Measurements from ENCODE around the gene KIAA0825. TPM values are rescaled to one million over a fixed set of nuclear protein-coding genes. Genes with fewer than 3 reads are reported as not detected.

KIAA0825 gene
- total RNA-seq, 3 donors from 2014 or later (not counting 1 experiment from before 2014, with no cell fraction given) = 2.4 to 5.0 (median 4.8) TPM

DNA sequence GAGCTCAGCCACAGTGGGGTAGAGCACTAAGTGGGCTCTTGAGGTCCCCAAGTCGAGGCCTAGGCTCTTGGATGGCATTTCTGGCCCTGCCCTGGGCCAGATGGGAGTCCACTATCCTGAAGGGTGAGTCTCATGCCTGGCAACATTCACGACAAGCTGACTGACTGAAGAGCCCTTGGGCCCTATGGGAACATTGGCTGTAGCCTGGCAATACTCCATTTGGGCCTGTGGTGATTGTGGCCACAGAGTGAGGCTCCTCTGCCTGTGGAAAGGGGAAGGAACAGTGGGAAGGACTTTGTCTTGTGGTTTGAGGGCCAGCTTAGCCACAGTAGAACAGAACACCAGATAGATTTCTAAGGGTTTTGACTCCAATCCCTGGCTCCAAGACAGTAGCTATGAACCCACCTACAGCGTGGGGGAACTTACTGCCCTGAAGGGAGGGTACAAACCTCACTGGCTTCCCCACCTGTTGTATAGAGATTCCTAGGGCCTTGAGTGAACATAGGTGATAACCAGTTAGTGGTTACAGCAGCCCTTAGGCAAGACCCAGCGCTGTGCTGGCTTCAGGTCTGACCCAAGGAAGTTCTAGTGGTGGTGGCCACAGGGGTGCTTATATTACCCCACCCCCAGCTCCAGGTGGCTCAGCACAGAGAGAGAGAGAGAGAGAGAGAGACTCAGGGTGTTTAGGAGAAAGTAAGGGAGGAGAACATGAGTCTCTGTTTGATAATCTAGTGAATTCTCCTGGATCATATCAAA is 72.4 kb downstream of the KIAA0825 start:
- Mint-ChIP-seq H3K9me3 (peaks cover 2 to 3% of the 10 kb centered on the region in 2 donors), H3K4me3 (no peak overlapping the region), H3K36me3 (peaks cover 8% of the 10 kb centered on the region), H3K27ac (no peak overlapping the region), H3K4me1 (peaks cover 18 to 23% of the 10 kb centered on the region in 2 donors), H3K27me3 (ENCODE audit: low read depth in 2 of 2) (peaks cover 0 to 2% of the 10 kb centered on the region in 2 donors)
- intact Hi-C loops (cut with micrococcal nuclease) = no loop called here
- no peaks in the 10 kb centered on the region for H3K27me3 ChIP-seq (ENCODE audit: control insufficient read depth, insufficient read depth, low read length)
- no peak for TF ChIP-seq CTCF (IDR thresholded peaks at IDR 0.05)
- no peak overlapping the region for H3K4me3 ChIP-seq (ENCODE audit: low read length)
- peaks cover 5% of the 10 kb centered on the region for H3K4me1 ChIP-seq (ENCODE audit: control insufficient read depth, insufficient read depth, low read length)
- WGBS (ENCODE audit: insufficient coverage) = 52% methylated on average over 4 of the region's 4 CpGs
- H3K9me3 ChIP-seq (ENCODE audit: control insufficient read depth, insufficient read depth, low read length) = no peaks in the 10 kb centered on the region
- no peak for ATAC-seq
- H3K36me3 ChIP-seq (ENCODE audit: control insufficient read depth, insufficient read depth, low read length) = no peaks in the 10 kb centered on the region
- no peak for DNase-seq
- no peak overlapping the region for H3K27ac ChIP-seq (ENCODE audit: low read length)

DNA sequence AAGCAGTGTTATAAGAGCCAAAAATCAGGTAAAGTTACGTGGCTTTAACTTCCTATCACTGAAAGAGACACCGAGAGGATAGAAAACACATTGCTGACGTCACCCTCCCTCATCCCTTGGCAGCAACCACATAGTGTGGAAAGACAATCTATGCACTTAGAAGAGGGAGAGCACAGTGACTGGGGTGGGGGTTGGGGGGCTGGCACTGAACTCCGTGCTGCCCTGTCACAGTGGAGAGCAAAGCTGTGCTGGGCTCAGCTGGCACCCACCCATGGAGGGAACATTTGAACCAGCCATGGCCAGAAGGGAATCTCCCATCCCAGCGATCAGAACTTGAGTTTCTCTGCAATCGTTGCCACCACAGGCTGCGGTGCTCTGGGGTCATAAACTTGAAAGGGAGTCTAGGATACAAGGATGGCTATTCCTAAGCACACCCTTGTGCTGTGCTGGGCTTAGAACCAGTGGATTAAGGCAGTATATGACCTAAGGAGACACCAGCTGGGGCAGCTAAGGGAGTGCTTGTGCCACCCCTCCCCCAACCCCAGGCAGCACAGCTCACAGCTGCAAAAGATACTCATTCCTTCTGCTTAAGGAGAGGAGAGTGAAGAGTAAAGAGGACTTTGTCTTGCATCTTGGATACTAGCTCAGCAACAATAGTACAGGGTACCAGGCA is 73.4 kb downstream of the KIAA0825 start:
- peaks cover 2% of the 10 kb centered on the region for H3K36me3 Mint-ChIP-seq
- no peaks in the 10 kb centered on the region for H3K36me3 ChIP-seq (ENCODE audit: control insufficient read depth, insufficient read depth, low read length)
- no peak for TF ChIP-seq CTCF (IDR thresholded peaks at IDR 0.05)

GRCh38 chr5:94544031-94544650 is 74.3 kb downstream of the KIAA0825 start:
- peaks cover 0 to 3% of the 10 kb centered on the region in 2 donors for H3K9me3 Mint-ChIP-seq
- peaks cover 5% of the 10 kb centered on the region for H3K4me1 ChIP-seq (ENCODE audit: control insufficient read depth, insufficient read depth, low read length)
- no peak for TF ChIP-seq CTCF (IDR thresholded peaks at IDR 0.05)
- H3K4me3 ChIP-seq (ENCODE audit: low read length) = no peak overlapping the region
- H3K9me3 ChIP-seq (ENCODE audit: control insufficient read depth, insufficient read depth, low read length) = no peaks in the 10 kb centered on the region
- no peaks in the 10 kb centered on the region for H3K36me3 ChIP-seq (ENCODE audit: control insufficient read depth, insufficient read depth, low read length)
- DNase-seq = no peak
- no peak overlapping the region for H3K27ac ChIP-seq (ENCODE audit: low read length)
- no peak overlapping the region for H3K27ac Mint-ChIP-seq
- 92% methylated on average over 1 of the region's 1 CpG for WGBS (ENCODE audit: insufficient coverage)
- no peak overlapping the region for H3K4me3 Mint-ChIP-seq
- H3K27me3 ChIP-seq (ENCODE audit: control insufficient read depth, insufficient read depth, low read length) = no peaks in the 10 kb centered on the region
- no peaks in the 10 kb centered on the region for H3K36me3 Mint-ChIP-seq
- no peak for ATAC-seq
- peaks cover 18 to 23% of the 10 kb centered on the region in 2 donors for H3K4me1 Mint-ChIP-seq
- H3K27me3 Mint-ChIP-seq (ENCODE audit: low read depth in 2 of 2) = peaks cover 0 to 2% of the 10 kb centered on the region in 2 donors
- intact Hi-C loops (cut with micrococcal nuclease) = no loop called here

More for the DNA sequence above, 73.4 kb downstream of the KIAA0825 start:
- Histone ChIP-seq H3K27me3 (ENCODE audit: control insufficient read depth, insufficient read depth, low read length) (no peaks in the 10 kb centered on the region), H3K27ac (ENCODE audit: low read length) (no peak overlapping the region), H3K4me1 (ENCODE audit: control insufficient read depth, insufficient read depth, low read length) (peaks cover 5% of the 10 kb centered on the region), H3K9me3 (ENCODE audit: control insufficient read depth, insufficient read depth, low read length) (no peaks in the 10 kb centered on the region), H3K4me3 (ENCODE audit: low read length) (no peak overlapping the region)
- no peak overlapping the region for H3K27ac Mint-ChIP-seq
- no peak for ATAC-seq
- intact Hi-C loops (cut with micrococcal nuclease) = no loop called here
- H3K9me3 Mint-ChIP-seq = peaks cover 0 to 3% of the 10 kb centered on the region in 2 donors
- WGBS (ENCODE audit: insufficient coverage) = 72% methylated on average over 6 of the region's 7 CpGs
- H3K27me3 Mint-ChIP-seq (ENCODE audit: low read depth in 2 of 2) = peaks cover 0 to 2% of the 10 kb centered on the region in 2 donors
- peaks cover 18 to 23% of the 10 kb centered on the region in 2 donors for H3K4me1 Mint-ChIP-seq
- no peak for DNase-seq
- no peak overlapping the region for H3K4me3 Mint-ChIP-seq

All from natural killer cell (primary cell).